Epithelial cell of esophagus (primary cell): ENCODE data around the gene PCBP3.

Experiments used
- DNase-seq: peaks from one replicate; pipeline ENCODE4 v3.0.0; 2010; ENCODE audit warnings: low read depth
- H3K4me3 ChIP-seq: 2 replicates; pipeline ENCODE4 v1.5.1; 2011; ENCODE audit warnings: mild to moderate bottlenecking, low read length, control low read depth
- CTCF ChIP-seq: IDR thresholded peaks from 2 replicates; pipeline ENCODE4 v1.5.1; 2011; ENCODE audit warnings: low read depth, mild to moderate bottlenecking, low read length, control low read depth, inconsistent platforms; ENCODE audit not compliant: insufficient read depth; ENCODE audit errors: missing control alignments

The PCBP3 gene

DNA sequence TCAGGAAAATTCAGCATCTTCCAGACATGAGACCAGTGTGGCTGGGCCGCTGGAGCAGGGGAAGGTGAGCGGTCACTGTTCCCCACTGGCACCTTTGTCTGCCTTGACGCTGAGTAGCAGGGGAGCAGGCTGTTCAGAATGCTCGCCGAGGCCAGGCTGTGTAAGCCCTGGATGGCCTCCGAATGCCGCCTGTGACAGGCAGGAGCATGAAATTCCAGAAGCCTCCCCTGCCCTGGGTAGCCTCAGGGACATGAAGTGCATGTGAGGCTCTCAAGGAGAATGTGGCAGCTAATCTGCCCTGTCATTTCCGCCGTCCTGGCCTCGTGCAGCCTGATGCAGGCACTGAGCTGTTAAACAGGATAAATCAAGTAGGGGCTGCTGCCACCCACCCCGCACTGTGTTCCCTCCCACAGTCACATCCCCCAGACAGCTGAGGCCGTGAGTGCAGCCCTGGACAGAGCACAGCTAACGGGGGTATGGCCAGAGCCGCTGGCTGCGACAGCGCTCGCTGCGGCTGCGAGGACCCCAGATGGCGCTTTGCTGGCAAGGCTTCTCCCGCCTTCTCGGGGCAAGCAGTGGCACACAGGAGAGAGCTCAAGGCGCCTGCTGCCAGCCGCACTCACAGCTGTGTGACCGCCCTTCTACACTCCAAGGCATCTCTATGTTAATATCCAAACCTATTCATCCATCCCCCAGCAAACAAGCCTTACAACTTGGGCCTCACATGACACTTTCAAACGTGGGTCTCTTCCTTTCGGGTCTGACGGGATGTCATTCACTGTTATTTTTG lies 233.1 kb downstream of the PCBP3 start:
- H3K4me3 ChIP-seq = no peak overlapping the region
- DNase-seq = no peak
- no peak for TF ChIP-seq CTCF

DNA sequence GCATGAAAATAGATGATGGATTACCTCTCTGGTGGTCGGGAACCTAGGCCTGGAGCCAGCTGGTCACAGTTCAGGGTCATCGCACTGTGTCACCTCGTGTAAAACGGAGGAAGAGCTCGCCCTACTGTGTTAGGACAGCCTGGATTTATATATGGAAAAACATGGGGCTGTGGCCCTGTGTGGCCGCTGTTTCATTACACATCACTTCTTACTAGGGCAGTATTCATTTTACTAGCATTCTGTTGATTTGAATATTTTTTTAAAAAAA lies 233.6 kb downstream of the PCBP3 start:
- TF ChIP-seq CTCF = no peak
- DNase-seq = no peak

GRCh38 chr21:45877821-45878469 lies 234.4 kb downstream of the PCBP3 start:
- H3K4me3 ChIP-seq = no peak overlapping the region
- DNase-seq = no peak
- TF ChIP-seq CTCF = no peak

More for the DNA sequence above, 233.6 kb downstream of the PCBP3 start:
- H3K4me3 ChIP-seq = no peak overlapping the region

DNA sequence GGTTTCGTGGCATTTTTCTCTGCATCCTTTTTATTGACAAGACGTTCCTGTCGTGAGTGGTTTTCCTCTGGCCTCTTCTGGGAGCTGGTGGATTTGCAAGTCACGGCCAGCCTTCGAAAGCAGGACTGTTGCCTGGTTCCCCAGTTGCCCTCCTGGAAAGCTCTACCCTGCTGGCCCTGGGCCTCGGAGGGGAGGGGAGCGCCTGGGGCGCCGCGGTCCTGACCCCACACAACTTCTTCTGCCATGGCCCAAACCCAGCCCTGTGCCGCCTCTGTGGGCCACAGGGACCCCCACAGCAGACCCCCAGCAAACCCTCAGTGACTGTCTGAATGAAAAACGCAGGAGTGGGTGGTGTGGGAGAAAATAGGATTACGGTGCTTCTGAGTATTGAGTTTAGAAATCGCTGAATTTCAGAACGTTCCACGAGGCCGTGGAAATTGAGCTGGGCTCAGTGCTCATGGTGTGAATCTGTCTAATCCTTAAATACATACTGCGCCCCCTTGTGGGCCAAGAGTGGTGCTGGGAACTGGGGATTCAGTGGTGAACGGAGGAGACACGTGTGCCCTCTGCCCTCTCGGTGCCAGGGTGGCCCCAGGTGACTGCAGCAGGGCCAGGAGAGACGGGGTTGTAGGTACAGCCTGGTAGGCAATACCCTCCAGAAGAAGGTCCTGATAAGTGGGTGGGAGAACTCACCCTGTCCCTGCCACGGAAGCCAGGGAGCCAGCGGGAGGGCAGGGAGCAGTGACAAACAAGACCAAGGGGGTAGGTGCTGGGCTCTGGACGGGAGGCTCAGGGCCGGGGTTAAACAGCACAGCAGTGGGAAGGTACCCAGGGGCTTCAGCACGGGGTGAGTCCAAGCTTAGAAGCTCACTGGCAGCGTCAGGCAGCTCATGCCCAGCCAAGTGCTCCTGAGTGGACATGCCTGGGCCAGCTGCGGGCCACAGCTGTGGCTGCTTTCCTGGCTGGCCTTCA lies 236.9 kb downstream of the PCBP3 start:
- DNase-seq = peak; percentile 56
- H3K4me3 ChIP-seq = no peak overlapping the region
- TF ChIP-seq CTCF = peak; percentile 64

DNA sequence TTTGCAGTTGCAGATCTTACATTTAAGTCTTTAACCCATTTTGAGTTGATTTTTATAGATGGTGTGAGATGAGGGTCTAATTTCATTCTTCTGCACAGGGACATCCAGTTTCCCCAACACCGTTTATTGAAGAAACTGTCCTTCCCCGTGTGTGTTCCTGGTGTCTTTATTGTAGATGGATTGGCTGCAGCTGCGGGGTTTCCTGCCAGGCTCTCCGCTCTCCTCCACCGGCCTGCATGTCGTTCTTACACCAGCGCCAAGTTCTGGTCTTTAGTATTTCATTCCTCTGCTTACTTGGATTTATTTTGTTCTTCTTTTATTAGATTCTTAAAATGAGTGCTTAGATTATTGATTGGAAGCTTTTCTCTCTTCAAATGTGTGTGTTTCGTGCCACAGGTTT lies 239.1 kb downstream of the PCBP3 start:
- no peak overlapping the region for H3K4me3 ChIP-seq
- DNase-seq = no peak
- no peak for TF ChIP-seq CTCF

DNA sequence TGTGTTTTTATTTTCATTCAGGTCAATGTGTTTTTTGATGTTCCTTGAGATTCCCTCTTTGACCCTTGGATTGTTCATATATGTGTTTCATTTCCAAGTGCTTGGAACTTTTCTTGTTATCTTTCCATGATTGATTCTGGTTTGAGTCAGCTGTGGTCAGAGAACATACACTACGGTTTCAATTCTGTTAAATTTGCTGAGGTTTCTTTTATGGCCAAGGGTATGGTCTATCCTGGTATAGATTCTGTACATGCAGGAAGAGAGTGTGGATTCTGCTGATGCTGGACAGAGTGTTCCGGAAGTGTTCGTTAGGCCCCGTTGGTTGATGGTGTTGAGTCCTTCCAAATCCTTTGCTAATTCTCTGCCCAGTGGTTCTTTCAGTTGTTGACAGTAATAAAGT lies 239.6 kb downstream of the PCBP3 start:
- no peak for DNase-seq
- TF ChIP-seq CTCF = no peak
- no peak overlapping the region for H3K4me3 ChIP-seq
